ENCODE measurements around the gene SLC25A36.
"Not testable (repeated sequence)": the region's sequence is repeated elsewhere in the genome, so short reads cannot be mapped to it uniquely, and the experiment has no call there.

The SLC25A36 gene

GRCh38 chr3:140955645-140956044, 14.0 kb downstream of the SLC25A36 start:
- no peak overlapping the region for H3K4me3 ChIP-seq (ENCODE audit: low read depth, low read length)
- TF ChIP-seq, protein P1, sequence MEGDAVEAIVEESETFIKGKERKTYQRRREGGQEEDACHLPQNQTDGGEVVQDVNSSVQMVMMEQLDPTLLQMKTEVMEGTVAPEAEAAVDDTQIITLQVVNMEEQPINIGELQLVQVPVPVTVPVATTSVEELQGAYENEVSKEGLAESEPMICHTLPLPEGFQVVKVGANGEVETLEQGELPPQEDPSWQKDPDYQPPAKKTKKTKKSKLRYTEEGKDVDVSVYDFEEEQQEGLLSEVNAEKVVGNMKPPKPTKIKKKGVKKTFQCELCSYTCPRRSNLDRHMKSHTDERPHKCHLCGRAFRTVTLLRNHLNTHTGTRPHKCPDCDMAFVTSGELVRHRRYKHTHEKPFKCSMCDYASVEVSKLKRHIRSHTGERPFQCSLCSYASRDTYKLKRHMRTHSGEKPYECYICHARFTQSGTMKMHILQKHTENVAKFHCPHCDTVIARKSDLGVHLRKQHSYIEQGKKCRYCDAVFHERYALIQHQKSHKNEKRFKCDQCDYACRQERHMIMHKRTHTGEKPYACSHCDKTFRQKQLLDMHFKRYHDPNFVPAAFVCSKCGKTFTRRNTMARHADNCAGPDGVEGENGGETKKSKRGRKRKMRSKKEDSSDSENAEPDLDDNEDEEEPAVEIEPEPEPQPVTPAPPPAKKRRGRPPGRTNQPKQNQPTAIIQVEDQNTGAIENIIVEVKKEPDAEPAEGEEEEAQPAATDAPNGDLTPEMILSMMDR (IDR thresholded peaks at IDR 0.05; ENCODE audit: low read depth, low read length) = no peak

DNA sequence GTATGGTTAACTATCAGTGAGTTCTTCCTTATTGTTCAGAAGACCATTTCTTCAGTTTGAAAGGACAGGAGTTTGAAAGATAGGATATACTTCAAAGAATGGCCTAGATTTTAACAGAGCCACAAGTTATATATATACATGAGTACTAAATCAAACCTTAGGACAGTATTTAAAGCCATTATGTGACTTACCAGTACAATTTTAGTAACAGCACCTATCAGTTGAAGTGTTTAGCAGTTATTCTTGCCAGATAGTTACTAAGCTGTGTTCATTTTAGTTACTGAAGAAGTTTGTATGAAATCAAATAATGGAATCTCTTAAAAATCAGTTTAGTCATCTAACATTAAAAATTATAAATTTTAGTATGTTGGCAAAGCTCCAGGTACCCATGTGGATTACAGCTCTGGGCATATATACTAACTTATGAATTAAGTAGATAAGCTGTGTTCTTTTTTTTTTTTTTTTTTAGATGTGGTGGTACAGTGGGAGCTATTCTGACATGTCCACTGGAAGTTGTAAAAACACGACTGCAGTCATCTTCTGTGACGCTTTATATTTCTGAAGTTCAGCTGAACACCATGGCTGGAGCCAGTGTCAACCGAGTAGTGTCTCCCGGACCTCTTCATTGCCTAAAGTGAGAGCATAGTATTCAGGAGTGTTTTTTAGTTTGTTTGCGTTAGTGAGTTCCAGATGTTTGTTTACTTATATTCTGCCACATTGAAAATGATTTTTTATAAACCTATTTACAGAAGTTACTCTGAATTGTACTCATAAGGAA, 14.6 kb downstream of the SLC25A36 start:
- H3K4me3 ChIP-seq (ENCODE audit: low read depth, low read length) = no peak overlapping the region
- TF ChIP-seq, protein P1 (IDR thresholded peaks at IDR 0.05; ENCODE audit: low read depth, low read length) = no peak

GRCh38 chr3:140972833-140973232, 31.2 kb downstream of the SLC25A36 start:
- TF ChIP-seq, protein P1 (IDR thresholded peaks at IDR 0.05; ENCODE audit: low read depth, low read length) = no peak
- no peak overlapping the region for H3K4me3 ChIP-seq (ENCODE audit: low read depth, low read length)

DNA sequence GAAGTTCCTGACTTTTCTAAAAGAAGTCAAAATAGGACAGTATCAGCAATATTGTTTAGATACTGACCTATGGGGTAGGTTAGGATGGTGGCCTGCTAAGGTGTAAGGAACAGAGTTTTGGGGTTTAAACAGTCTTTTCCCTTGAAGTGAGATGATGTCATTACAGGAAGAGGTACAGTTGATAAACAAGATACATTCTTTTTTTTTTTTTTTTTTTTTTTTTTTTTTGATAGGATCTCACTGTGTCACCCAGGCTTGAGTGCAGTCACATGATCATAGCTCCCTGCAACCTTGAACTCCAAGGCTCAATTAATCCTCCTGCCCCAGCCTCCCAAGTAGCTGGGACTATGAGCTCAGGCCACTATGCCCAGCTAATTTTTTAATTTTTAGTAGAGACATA, 33.3 kb downstream of the SLC25A36 start:
- TF ChIP-seq, protein P1 (IDR thresholded peaks at IDR 0.05; ENCODE audit: low read depth, low read length) = no peak
- no peak overlapping the region for H3K4me3 ChIP-seq (ENCODE audit: low read depth, low read length)

DNA sequence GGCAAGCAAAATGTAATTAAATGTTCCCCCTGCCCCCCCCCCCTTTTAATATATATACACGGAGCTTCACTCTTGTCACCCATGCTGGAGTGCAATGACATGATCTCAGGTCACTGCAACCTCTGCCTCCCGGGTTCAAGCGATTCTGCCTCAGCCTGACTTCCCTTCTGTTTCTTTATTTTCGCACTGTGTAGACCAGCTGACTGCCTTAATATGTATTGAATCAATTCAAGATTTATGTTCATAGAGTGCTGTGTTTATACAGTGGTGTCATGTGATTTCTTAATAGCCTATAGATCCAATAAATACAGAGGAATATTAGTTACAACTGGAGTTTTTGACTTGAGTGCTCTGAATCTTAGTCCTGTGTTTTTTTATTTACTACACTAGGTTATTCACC, 39.0 kb downstream of the SLC25A36 start:
- TF ChIP-seq, protein P1 (IDR thresholded peaks at IDR 0.05; ENCODE audit: low read depth, low read length) = no peak
- H3K4me3 ChIP-seq (ENCODE audit: low read depth, low read length) = no peak overlapping the region

DNA sequence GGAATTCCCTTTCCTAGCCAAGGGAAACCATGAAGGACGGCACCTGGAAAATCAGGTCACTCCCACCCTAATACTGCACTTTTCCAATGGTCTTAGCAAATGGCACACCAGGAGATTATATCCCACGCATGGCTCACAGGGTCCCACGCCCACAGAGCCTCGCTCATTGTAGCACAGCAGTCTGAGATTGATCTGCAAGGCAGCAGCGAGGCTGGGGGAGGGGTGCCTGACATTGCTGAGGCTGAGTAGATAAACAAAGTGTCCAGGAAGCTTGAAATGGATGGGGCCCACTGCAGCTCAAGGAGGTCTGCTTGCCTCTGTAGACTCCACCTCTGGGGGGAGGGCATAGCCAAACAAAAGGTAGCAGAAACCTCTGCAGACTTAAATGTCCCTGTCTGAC, 46.2 kb downstream of the SLC25A36 start:
- H3K4me3 ChIP-seq (ENCODE audit: low read depth, low read length) = not testable (repeated sequence)

GRCh38 chr3:140994316-140994715, 52.7 kb downstream of the SLC25A36 start:
- TF ChIP-seq, protein P1 (IDR thresholded peaks at IDR 0.05; ENCODE audit: low read depth, low read length) = no peak
- no peak overlapping the region for H3K4me3 ChIP-seq (ENCODE audit: low read depth, low read length)

GRCh38 chr3:140994861-140995260, 53.2 kb downstream of the SLC25A36 start:
- not testable (repeated sequence) for H3K4me3 ChIP-seq (ENCODE audit: low read depth, low read length)

Data from WI38 (cell line).